HCT116 (cell line): Measurements from ENCODE around the gene SYNGAP1. TPM values are rescaled to one million over a fixed set of nuclear protein-coding genes. Genes with fewer than 3 reads are reported as not detected.

Experiments used
- ATAC-seq: fragments of 200-7000 bp; cut with Tn5 transposase; 2 replicates; pipeline ENCODE4 v1.9.1; 2020; ENCODE audit warnings: mild to moderate bottlenecking, moderate library complexity
- BruUV-seq: library from RNA; stranded (reverse); fragments of 400-500 nt; replicated peaks from 2 replicates; lab custom pipeline; 2021; lab: Mats Ljungman, UMichigan
- CTCF ChIA-PET: fragments of 300-600 bp; sonication (Branson Sonifier 250); formaldehyde crosslinking; loops from one replicate; lab custom pipeline; 2021; ENCODE audit warnings: antibody characterized with exemption; lab: Charles Lee
- POLR2A ChIA-PET: fragments of 300-600, 350-600 bp; sonication (Branson Sonifier 250); formaldehyde crosslinking; loops from one replicate; lab custom pipeline; 2021; ENCODE audit warnings: antibody characterized with exemption; lab: Charles Lee
- RAD21 ChIA-PET, 2 experiments: fragments of 300-600 bp; sonication (Branson Sonifier 250); formaldehyde crosslinking; loops; one replicate each; lab custom pipeline; 2023; ENCODE audit warnings: low total read pairs in 2 of 2; ENCODE audit not compliant: uncharacterized antibody in 2 of 2, unreplicated experiment in 2 of 2, low non-redundant PET in 1 of 2; lab: Charles Lee
- DNase-seq: peaks from one replicate; pipeline ENCODE4 v3.0.0-alpha.2; 2010; ENCODE audit warnings: low read depth, low spot score
- H2AFZ ChIP-seq: fragments of 200-600 bp; shearing (Covaris generic), sonication (generic); 2 replicates; pipeline ENCODE4 v1.6.1; 2017; ENCODE audit warnings: low read depth, mixed run types, mixed read lengths, antibody characterized with exemption, low read length; ENCODE audit not compliant: poor library complexity, severe bottlenecking
- H3K27ac ChIP-seq: 2 replicates; pipeline ENCODE4 v1.5.1; 2012; ENCODE audit warnings: low read depth, low read length
- H3K27me3 ChIP-seq: fragments of 200-600 bp; sonication (generic); 2 replicates; pipeline ENCODE4 v1.6.1; 2016; ENCODE audit warnings: mixed run types, low read length, mixed read lengths; ENCODE audit not compliant: insufficient read depth
- H3K36me3 ChIP-seq, 2 experiments: fragments of 200-500 bp in 1 of 2; fragments of 200-600 bp in 1 of 2; sonication (Bioruptor generic) in 1 of 2; sonication (generic) in 1 of 2; 2 replicates each; pipeline versions ENCODE4 v1.5.1 to v1.6.1; 2014 to 2016; ENCODE audit warnings: low read length in 2 of 2, inconsistent platforms in 1 of 2, mixed read lengths in 1 of 2, mixed run types in 1 of 2; ENCODE audit not compliant: insufficient read depth in 2 of 2, control insufficient read depth in 1 of 2
- H3K4me1 ChIP-seq, 2 experiments: fragments of 200-600 bp in 1 of 2; sonication (generic) in 1 of 2; 2 replicates each; pipeline versions ENCODE4 v1.5.1 to v1.6.1; 2012 to 2017; ENCODE audit warnings: low read length in 2 of 2, inconsistent platforms in 1 of 2, mild to moderate bottlenecking in 1 of 2, mixed read lengths in 1 of 2, mixed run types in 1 of 2, moderate library complexity in 1 of 2; ENCODE audit not compliant: insufficient read depth in 2 of 2, control insufficient read depth in 1 of 2
- H3K4me2 ChIP-seq: fragments of 200-600 bp; sonication (generic); 2 replicates; pipeline ENCODE4 v1.6.1; 2017; ENCODE audit warnings: mixed run types, low read length, mixed read lengths
- H3K4me3 ChIP-seq, 2 experiments: fragments of 200-600 bp in 1 of 2; sonication (generic) in 1 of 2; replicated peaks in 1 of 2; 2 replicates each; pipeline ENCODE4 v1.5.1; 2011 to 2016; ENCODE audit warnings: low read length in 2 of 2, control low read depth in 1 of 2, low read depth in 1 of 2, mild to moderate bottlenecking in 1 of 2, mixed read lengths in 1 of 2, mixed run types in 1 of 2
- H3K79me2 ChIP-seq: fragments of 200-600 bp; sonication (generic); 2 replicates; pipeline ENCODE4 v1.6.1; 2017; ENCODE audit warnings: mild to moderate bottlenecking, mixed run types, low read length, moderate library complexity, mixed read lengths; ENCODE audit not compliant: insufficient read depth
- H3K9ac ChIP-seq: fragments of 200-600 bp; sonication (generic); 2 replicates; pipeline ENCODE4 v1.6.1; 2016; ENCODE audit warnings: low read length, mixed read lengths
- H3K9me2 ChIP-seq: fragments of 200-600 bp; sonication (generic), shearing (Covaris generic); 2 replicates; pipeline ENCODE4 v1.6.1; 2017; ENCODE audit warnings: mixed run types, mild to moderate bottlenecking, moderate library complexity; ENCODE audit not compliant: insufficient read depth
- H3K9me3 ChIP-seq, 2 experiments: fragments of 200-500 bp in 1 of 2; fragments of 200-600 bp in 1 of 2; sonication (Bioruptor generic) in 1 of 2; sonication (generic) in 1 of 2; 2 replicates each; pipeline ENCODE4 v1.6.1; 2014 to 2017; ENCODE audit warnings: low read length in 2 of 2, mixed read lengths in 2 of 2, inconsistent platforms in 1 of 2, low read depth in 1 of 2, mild to moderate bottlenecking in 1 of 2, mixed run types in 1 of 2, moderate library complexity in 1 of 2; ENCODE audit not compliant: control insufficient read depth in 1 of 2, insufficient read depth in 1 of 2
- H4K20me1 ChIP-seq: fragments of 200-600 bp; sonication (generic), shearing (Covaris generic); 2 replicates; pipeline ENCODE4 v1.6.1; 2017; ENCODE audit warnings: mixed run types, mild to moderate bottlenecking, moderate library complexity; ENCODE audit not compliant: insufficient read depth
- EGR1 ChIP-seq: IDR thresholded peaks from 2 replicates; pipeline ENCODE4 v1.6.1; 2012; ENCODE audit warnings: low read depth
- ELF1 ChIP-seq: IDR thresholded peaks from 2 replicates; pipeline ENCODE4 v1.6.1; 2012; ENCODE audit warnings: low read depth, borderline replicate concordance
- EZH2 ChIP-seq: fragments of 200-600 bp; sonication (generic); IDR thresholded peaks from 2 replicates; pipeline ENCODE4 v1.6.1; 2017; ENCODE audit warnings: antibody characterized with exemption, mixed run types
- EZH2phosphoT487 ChIP-seq: fragments of 200-600 bp; IDR thresholded peaks from 2 replicates; pipeline ENCODE4 v1.6.1; 2018; ENCODE audit warnings: antibody characterized with exemption, borderline replicate concordance
- FOSL1 ChIP-seq: IDR thresholded peaks from 2 replicates; pipeline ENCODE4 v1.6.1; 2012; ENCODE audit warnings: low read depth
- MAX ChIP-seq: IDR thresholded peaks from 2 replicates; pipeline ENCODE4 v1.6.1; 2012
- POLR2A ChIP-seq: IDR thresholded peaks from 2 replicates; pipeline ENCODE4 v1.7.0; 2011; ENCODE audit warnings: borderline replicate concordance; ENCODE audit not compliant: insufficient read depth, insufficient read length; ENCODE audit errors: extremely low read depth
- POLR2AphosphoS5 ChIP-seq: IDR thresholded peaks from 2 replicates; pipeline ENCODE4 v1.6.1; 2011; ENCODE audit warnings: mild to moderate bottlenecking, low read depth, low read length, moderate library complexity
- RAD21 ChIP-seq: IDR thresholded peaks from 2 replicates; pipeline ENCODE4 v1.6.1; 2012; ENCODE audit warnings: low read depth, mild to moderate bottlenecking
- SIN3A ChIP-seq: IDR thresholded peaks from 2 replicates; pipeline ENCODE4 v1.6.1; 2012; ENCODE audit warnings: low read depth
- TCF7L2 ChIP-seq: IDR thresholded peaks from 2 replicates; pipeline ENCODE4 v1.7.0; 2011; ENCODE audit warnings: borderline replicate concordance, inconsistent platforms; ENCODE audit not compliant: insufficient read depth, insufficient read length; ENCODE audit errors: extremely low read depth
- ZBTB33 ChIP-seq: IDR thresholded peaks from 2 replicates; pipeline ENCODE4 v1.6.1; 2011; ENCODE audit warnings: mild to moderate bottlenecking, low read length, moderate library complexity; ENCODE audit not compliant: insufficient replicate concordance; ENCODE audit errors: extremely low read depth
- intact Hi-C: fragments of 100-400 bp; cut with micrococcal nuclease; formaldehyde crosslinking; loops from 2 replicates; pipeline ENCODE4 v1.10.0; 2022
- total RNA-seq: library from RNA; stranded (reverse); gene quantifications from one replicate; pipeline ENCODE4 v1.2.1, GENCODE V29; 2021; ENCODE audit not compliant: unreplicated experiment

Gene SYNGAP1
- total RNA-seq, 1 experiment from 2014 or later = 11.5 TPM

GRCh38 chr6:33431880-33432541, 12.1 kb downstream of the SYNGAP1 start:
- intact Hi-C loops = no loop called here
- BruUV-seq = no TSS peak
- H3K27ac ChIP-seq = no peak overlapping the region; the same call in 1 of the 2 replicates
- H3K4me1 ChIP-seq = peaks cover 28 to 62% of the 10 kb centered on the region in 2 experiments
- H3K9me3 ChIP-seq = no peaks in the 10 kb centered on the region
- ChIA-PET POLR2A (interaction anchor here (1.5 kb wide), 1 partner anchor 162 kb away, joined by 4 read pairs; no protein-coding TSS in a partner anchor), CTCF (no interaction called here), RAD21 (no interaction called here)
- no peak for TF ChIP-seq POLR2A
- no peak for TF ChIP-seq TCF7L2
- no peak for TF ChIP-seq POLR2AphosphoS5
- no peak for TF ChIP-seq ELF1
- no peak for TF ChIP-seq RAD21
- no peak for TF ChIP-seq SIN3A
- TF ChIP-seq EGR1 = no peak
- no peak for TF ChIP-seq ZBTB33
- TF ChIP-seq EZH2 = no peak
- no peak for TF ChIP-seq MAX
- TF ChIP-seq EZH2phosphoT487 = no peak
- TF ChIP-seq FOSL1 = no peak
- no peak overlapping the region for H2AFZ ChIP-seq
- no peaks in the 10 kb centered on the region for H3K27me3 ChIP-seq
- H3K36me3 ChIP-seq = peaks cover 0 to 4% of the 10 kb centered on the region in 2 experiments; a peak in 2 of 4 replicates
- peak overlapping the region; percentile 75 for H3K4me2 ChIP-seq
- H3K79me2 ChIP-seq = no peaks in the 10 kb centered on the region
- no peaks in the 10 kb centered on the region for H4K20me1 ChIP-seq
- H3K9ac ChIP-seq = peak overlapping the region; percentile 26; the same call in 1 of the 2 replicates
- ATAC-seq (no peak), DNase-seq (no peak)
- no peak overlapping the region for H3K4me3 ChIP-seq
- no peaks in the 10 kb centered on the region for H3K9me2 ChIP-seq
